GM23338 (cell line): ENCODE results near the gene UBN1. TPM values are rescaled to one million over a fixed set of nuclear protein-coding genes. Genes with fewer than 3 reads are reported as not detected.

Source experiments
- ATAC-seq: fragments of 200-7000 bp; cut with Tn5 transposase; 3 replicates; pipeline ENCODE4 v1.9.1; 2020
- DNase-seq: peaks from one replicate; pipeline ENCODE4 v3.0.0-alpha.2; 2015; ENCODE audit warnings: low spot score
- H2AFZ ChIP-seq: fragments of 200-600 bp; sonication (generic); 2 replicates; pipeline ENCODE4 v1.8.0; 2016; ENCODE audit warnings: antibody characterized with exemption, mild to moderate bottlenecking, moderate library complexity
- H3F3A ChIP-seq: fragments of 200-600 bp; sonication (generic); replicated peaks from 2 replicates; pipeline ENCODE4 v1.8.0; 2017; ENCODE audit warnings: antibody characterized with exemption, mixed run types, low read depth
- H3K27ac ChIP-seq: fragments of 200-600 bp; sonication (generic); 2 replicates; pipeline ENCODE4 v1.6.1; 2016; ENCODE audit warnings: low read depth
- H3K27me3 ChIP-seq: fragments of 200-600 bp; sonication (generic); 2 replicates; pipeline ENCODE4 v1.8.0; 2016; ENCODE audit warnings: mild to moderate bottlenecking, mixed run types, moderate library complexity; ENCODE audit not compliant: insufficient read depth
- H3K36me3 ChIP-seq: fragments of 200-600 bp; sonication (generic); 2 replicates; pipeline ENCODE4 v1.8.0; 2016; ENCODE audit warnings: mild to moderate bottlenecking; ENCODE audit not compliant: insufficient read depth
- H3K4me1 ChIP-seq: fragments of 200-600 bp; sonication (generic); 2 replicates; pipeline ENCODE4 v1.8.0; 2016; ENCODE audit warnings: mild to moderate bottlenecking, moderate library complexity; ENCODE audit not compliant: insufficient read depth
- H3K4me2 ChIP-seq: fragments of 200-600 bp; sonication (generic); 2 replicates; pipeline ENCODE4 v1.7.1; 2017; ENCODE audit warnings: mixed run types
- H3K4me3 ChIP-seq: fragments of 200-600 bp; sonication (generic); 2 replicates; pipeline ENCODE4 v1.6.1; 2016; ENCODE audit warnings: mixed run types
- H3K79me2 ChIP-seq: fragments of 200-600 bp; sonication (generic); replicated peaks from 2 replicates; pipeline ENCODE4 v1.8.0; 2017; ENCODE audit warnings: mild to moderate bottlenecking; ENCODE audit not compliant: insufficient read depth
- H3K9me2 ChIP-seq: fragments of 200-600 bp; sonication (generic); 2 replicates; pipeline ENCODE4 v1.8.0; 2017; ENCODE audit not compliant: insufficient read depth
- H4K20me1 ChIP-seq: fragments of 200-600 bp; sonication (generic); replicated peaks from 2 replicates; pipeline ENCODE4 v1.8.0; 2017; ENCODE audit warnings: mild to moderate bottlenecking; ENCODE audit not compliant: insufficient read depth
- H3K27ac Mint-ChIP-seq: 2 replicates; pipeline ENCODE4 v1.8.0; 2020; ENCODE audit warnings: inconsistent platforms, mild to moderate bottlenecking, moderate library complexity, mixed read lengths
- H3K27me3 Mint-ChIP-seq: 3 replicates; pipeline ENCODE4 v1.8.0; 2022; ENCODE audit warnings: low read depth, mild to moderate bottlenecking, moderate library complexity, mixed read lengths, inconsistent platforms; ENCODE audit not compliant: insufficient read depth, poor library complexity
- H3K36me3 Mint-ChIP-seq: 3 replicates; pipeline ENCODE4 v1.8.0; 2021; ENCODE audit warnings: low read depth, mild to moderate bottlenecking, inconsistent platforms, moderate library complexity, mixed read lengths
- H3K4me1 Mint-ChIP-seq: 3 replicates; pipeline ENCODE4 v1.8.0; 2020; ENCODE audit warnings: mild to moderate bottlenecking, inconsistent platforms, mixed read lengths
- H3K4me3 Mint-ChIP-seq: 3 replicates; pipeline ENCODE4 v1.8.0; 2021; ENCODE audit warnings: moderate library complexity, mild to moderate bottlenecking, inconsistent platforms, mixed read lengths
- H3K9me3 Mint-ChIP-seq: 3 replicates; pipeline ENCODE4 v1.8.0; 2020; ENCODE audit warnings: moderate library complexity, mild to moderate bottlenecking, inconsistent platforms, mixed read lengths
- CTCF ChIP-seq, 2 experiments: fragments of 200-600 bp in 1 of 2; sonication (generic) in 1 of 2; conservative IDR thresholded peaks; 2 replicates each; pipeline versions ENCODE4 v1.5.1 to v1.6.1; 2016 to 2017; ENCODE audit warnings: antibody characterized with exemption in 2 of 2, low read depth in 2 of 2, mild to moderate bottlenecking in 2 of 2, moderate library complexity in 1 of 2
- EZH2 ChIP-seq: fragments of 200-600 bp; sonication (generic); IDR thresholded peaks from one replicate; pipeline ENCODE4 v1.8.0; 2017; ENCODE audit warnings: antibody characterized with exemption, mild to moderate bottlenecking, low read depth; ENCODE audit not compliant: unreplicated experiment
- EZH2phosphoT487 ChIP-seq: fragments of 200-600 bp; sonication (generic); IDR thresholded peaks from one replicate; pipeline ENCODE4 v1.8.1; 2018; ENCODE audit warnings: antibody characterized with exemption; ENCODE audit not compliant: unreplicated experiment
- JUNB ChIP-seq: IDR thresholded peaks from one replicate; pipeline ENCODE4 v1.6.1; 2016; ENCODE audit warnings: antibody characterized with exemption; ENCODE audit not compliant: unreplicated experiment
- NANOG ChIP-seq: IDR thresholded peaks from 2 replicates; pipeline ENCODE4 v1.6.1; 2016; ENCODE audit warnings: antibody characterized with exemption, borderline replicate concordance
- REST ChIP-seq: IDR thresholded peaks from one replicate; pipeline ENCODE4 v1.6.1; 2018; ENCODE audit warnings: antibody characterized with exemption; ENCODE audit not compliant: unreplicated experiment
- STAT1 ChIP-seq: IDR thresholded peaks from one replicate; pipeline ENCODE4 v1.6.1; 2016; ENCODE audit warnings: antibody characterized with exemption; ENCODE audit not compliant: unreplicated experiment
- ZNF114 ChIP-seq: fragments of 250-450 bp; sonication (Bioruptor Pico); IDR thresholded peaks from 2 replicates; pipeline ENCODE4 v1.5.0; 2020; ENCODE audit warnings: mild to moderate bottlenecking, moderate library complexity
- ZNF331 ChIP-seq: fragments of 250-450 bp; sonication (Bioruptor Pico); IDR thresholded peaks from 2 replicates; pipeline ENCODE4 v1.5.0; 2020; ENCODE audit warnings: low read depth, mild to moderate bottlenecking, moderate library complexity
- polyA plus RNA-seq: library from polyadenylated mRNA; unstranded; fragments of >200 nt; fragmentation: Nextera tagmentation; extraction: Ambion mirVana; gene quantifications from 2 replicates; pipeline ENCODE4 v1.2.1, GENCODE V29; 2016
- total RNA-seq: library from RNA; depleted of rRNA; stranded (reverse); fragments of >200 nt; shearing (Covaris generic); gene quantifications from 2 replicates; pipeline ENCODE4 v1.2.3, GENCODE V29; 2014
- TF ChIP-seq, protein P1 (sequence below): IDR thresholded peaks from 2 replicates; pipeline ENCODE4 v1.6.1; 2016; ENCODE audit warnings: antibody characterized with exemption
- TF ChIP-seq, protein P2 (sequence below): fragments of 250-450 bp; sonication (Bioruptor Pico); IDR thresholded peaks from 2 replicates; pipeline ENCODE4 v1.5.0; 2020; ENCODE audit warnings: mild to moderate bottlenecking, moderate library complexity

UBN1 gene
- total and polyA plus RNA-seq, 2 experiments from 2014 or later = 18.3 to 46.8 TPM

- TF ChIP-seq CTCF (conservative IDR thresholded peaks at IDR 0.05; ENCODE audit: low read depth in 2 of 2) (no peak), JUNB (no peak), EZH2 (no peak), STAT1 (no peak), EZH2phosphoT487 (no peak), ZNF114 (no peak), ZNF331 (CRISPR knock-in tag) (no peak), REST (no peak), NANOG (no peak)
- TF ChIP-seq, protein P1, sequence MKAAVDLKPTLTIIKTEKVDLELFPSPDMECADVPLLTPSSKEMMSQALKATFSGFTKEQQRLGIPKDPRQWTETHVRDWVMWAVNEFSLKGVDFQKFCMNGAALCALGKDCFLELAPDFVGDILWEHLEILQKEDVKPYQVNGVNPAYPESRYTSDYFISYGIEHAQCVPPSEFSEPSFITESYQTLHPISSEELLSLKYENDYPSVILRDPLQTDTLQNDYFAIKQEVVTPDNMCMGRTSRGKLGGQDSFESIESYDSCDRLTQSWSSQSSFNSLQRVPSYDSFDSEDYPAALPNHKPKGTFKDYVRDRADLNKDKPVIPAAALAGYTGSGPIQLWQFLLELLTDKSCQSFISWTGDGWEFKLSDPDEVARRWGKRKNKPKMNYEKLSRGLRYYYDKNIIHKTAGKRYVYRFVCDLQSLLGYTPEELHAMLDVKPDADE = no peak
- TF ChIP-seq, protein P2, sequence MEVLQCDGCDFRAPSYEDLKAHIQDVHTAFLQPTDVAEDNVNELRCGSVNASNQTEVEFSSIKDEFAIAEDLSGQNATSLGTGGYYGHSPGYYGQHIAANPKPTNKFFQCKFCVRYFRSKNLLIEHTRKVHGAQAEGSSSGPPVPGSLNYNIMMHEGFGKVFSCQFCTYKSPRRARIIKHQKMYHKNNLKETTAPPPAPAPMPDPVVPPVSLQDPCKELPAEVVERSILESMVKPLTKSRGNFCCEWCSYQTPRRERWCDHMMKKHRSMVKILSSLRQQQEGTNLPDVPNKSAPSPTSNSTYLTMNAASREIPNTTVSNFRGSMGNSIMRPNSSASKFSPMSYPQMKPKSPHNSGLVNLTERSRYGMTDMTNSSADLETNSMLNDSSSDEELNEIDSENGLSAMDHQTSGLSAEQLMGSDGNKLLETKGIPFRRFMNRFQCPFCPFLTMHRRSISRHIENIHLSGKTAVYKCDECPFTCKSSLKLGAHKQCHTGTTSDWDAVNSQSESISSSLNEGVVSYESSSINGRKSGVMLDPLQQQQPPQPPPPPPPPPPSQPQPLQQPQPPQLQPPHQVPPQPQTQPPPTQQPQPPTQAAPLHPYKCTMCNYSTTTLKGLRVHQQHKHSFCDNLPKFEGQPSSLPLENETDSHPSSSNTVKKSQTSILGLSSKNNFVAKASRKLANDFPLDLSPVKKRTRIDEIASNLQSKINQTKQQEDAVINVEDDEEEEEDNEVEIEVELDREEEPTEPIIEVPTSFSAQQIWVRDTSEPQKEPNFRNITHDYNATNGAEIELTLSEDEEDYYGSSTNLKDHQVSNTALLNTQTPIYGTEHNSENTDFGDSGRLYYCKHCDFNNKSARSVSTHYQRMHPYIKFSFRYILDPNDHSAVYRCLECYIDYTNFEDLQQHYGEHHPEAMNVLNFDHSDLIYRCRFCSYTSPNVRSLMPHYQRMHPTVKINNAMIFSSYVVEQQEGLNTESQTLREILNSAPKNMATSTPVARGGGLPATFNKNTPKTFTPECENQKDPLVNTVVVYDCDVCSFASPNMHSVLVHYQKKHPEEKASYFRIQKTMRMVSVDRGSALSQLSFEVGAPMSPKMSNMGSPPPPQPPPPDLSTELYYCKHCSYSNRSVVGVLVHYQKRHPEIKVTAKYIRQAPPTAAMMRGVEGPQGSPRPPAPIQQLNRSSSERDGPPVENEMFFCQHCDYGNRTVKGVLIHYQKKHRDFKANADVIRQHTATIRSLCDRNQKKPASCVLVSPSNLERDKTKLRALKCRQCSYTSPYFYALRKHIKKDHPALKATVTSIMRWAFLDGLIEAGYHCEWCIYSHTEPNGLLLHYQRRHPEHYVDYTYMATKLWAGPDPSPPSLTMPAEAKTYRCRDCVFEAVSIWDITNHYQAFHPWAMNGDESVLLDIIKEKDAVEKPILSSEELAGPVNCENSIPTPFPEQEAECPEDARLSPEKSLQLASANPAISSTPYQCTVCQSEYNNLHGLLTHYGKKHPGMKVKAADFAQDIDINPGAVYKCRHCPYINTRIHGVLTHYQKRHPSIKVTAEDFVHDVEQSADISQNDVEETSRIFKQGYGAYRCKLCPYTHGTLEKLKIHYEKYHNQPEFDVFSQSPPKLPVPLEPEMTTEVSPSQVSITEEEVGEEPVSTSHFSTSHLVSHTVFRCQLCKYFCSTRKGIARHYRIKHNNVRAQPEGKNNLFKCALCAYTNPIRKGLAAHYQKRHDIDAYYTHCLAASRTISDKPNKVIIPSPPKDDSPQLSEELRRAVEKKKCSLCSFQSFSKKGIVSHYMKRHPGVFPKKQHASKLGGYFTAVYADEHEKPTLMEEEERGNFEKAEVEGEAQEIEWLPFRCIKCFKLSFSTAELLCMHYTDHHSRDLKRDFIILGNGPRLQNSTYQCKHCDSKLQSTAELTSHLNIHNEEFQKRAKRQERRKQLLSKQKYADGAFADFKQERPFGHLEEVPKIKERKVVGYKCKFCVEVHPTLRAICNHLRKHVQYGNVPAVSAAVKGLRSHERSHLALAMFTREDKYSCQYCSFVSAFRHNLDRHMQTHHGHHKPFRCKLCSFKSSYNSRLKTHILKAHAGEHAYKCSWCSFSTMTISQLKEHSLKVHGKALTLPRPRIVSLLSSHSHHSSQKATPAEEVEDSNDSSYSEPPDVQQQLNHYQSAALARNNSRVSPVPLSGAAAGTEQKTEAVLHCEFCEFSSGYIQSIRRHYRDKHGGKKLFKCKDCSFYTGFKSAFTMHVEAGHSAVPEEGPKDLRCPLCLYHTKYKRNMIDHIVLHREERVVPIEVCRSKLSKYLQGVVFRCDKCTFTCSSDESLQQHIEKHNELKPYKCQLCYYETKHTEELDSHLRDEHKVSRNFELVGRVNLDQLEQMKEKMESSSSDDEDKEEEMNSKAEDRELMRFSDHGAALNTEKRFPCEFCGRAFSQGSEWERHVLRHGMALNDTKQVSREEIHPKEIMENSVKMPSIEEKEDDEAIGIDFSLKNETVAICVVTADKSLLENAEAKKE (CRISPR knock-in tag) = no peak
- Histone ChIP-seq H3F3A (no peaks in the 10 kb centered on the region), H3K4me1 (no peaks in the 10 kb centered on the region), H2AFZ (no peak overlapping the region), H3K79me2 (no peaks in the 10 kb centered on the region), H3K4me3 (no peak overlapping the region), H3K27ac (no peak overlapping the region), H4K20me1 (no peaks in the 10 kb centered on the region), H3K9me2 (no peaks in the 10 kb centered on the region), H3K27me3 (no peaks in the 10 kb centered on the region), H3K4me2 (no peak overlapping the region), H3K36me3 (no peaks in the 10 kb centered on the region)
- H3K27me3 Mint-ChIP-seq = peaks cover 5% of the 10 kb centered on the region
- no peak overlapping the region for H3K27ac Mint-ChIP-seq
- H3K36me3 Mint-ChIP-seq = peaks cover 35% of the 10 kb centered on the region
- ATAC-seq (no peak), DNase-seq (no peak)
- H3K4me1 Mint-ChIP-seq = peaks cover 3% of the 10 kb centered on the region; the same call in 1 of the 3 replicates
- H3K9me3 Mint-ChIP-seq = peaks cover 5% of the 10 kb centered on the region; the same call in 1 of the 3 replicates
- no peak overlapping the region for H3K4me3 Mint-ChIP-seq
Observed at GRCh38 chr16:4900750-4901149, 53.5 kb downstream of the UBN1 start.
